Mucosa of stomach (tissue), 1 donor: ENCODE measurements around the gene RAB28.

Experiments used
- H3K27me3 ChIP-seq: one replicate; pipeline ENCODE4 v1.7.0; 2013; ENCODE audit warnings: mild to moderate bottlenecking, low read length; ENCODE audit not compliant: control insufficient read depth, insufficient read depth
- H3K36me3 ChIP-seq: one replicate; pipeline ENCODE4 v1.7.0; 2013; ENCODE audit warnings: low read length; ENCODE audit not compliant: control insufficient read depth, insufficient read depth
- H3K4me1 ChIP-seq: one replicate; pipeline ENCODE4 v1.7.0; 2013; ENCODE audit warnings: mild to moderate bottlenecking, low read length; ENCODE audit not compliant: control insufficient read depth, insufficient read depth
- H3K4me3 ChIP-seq: one replicate; pipeline ENCODE4 v1.7.0; 2013; ENCODE audit warnings: low read length
- H3K9ac ChIP-seq: one replicate; pipeline ENCODE4 v1.7.0; 2013; ENCODE audit warnings: mild to moderate bottlenecking, low read length, moderate library complexity
- H3K9me3 ChIP-seq: one replicate; pipeline ENCODE4 v1.7.0; 2013; ENCODE audit warnings: mild to moderate bottlenecking, low read length, moderate library complexity; ENCODE audit not compliant: control insufficient read depth
- donor health status: Pancreatic carcinoma.

The RAB28 gene

DNA sequence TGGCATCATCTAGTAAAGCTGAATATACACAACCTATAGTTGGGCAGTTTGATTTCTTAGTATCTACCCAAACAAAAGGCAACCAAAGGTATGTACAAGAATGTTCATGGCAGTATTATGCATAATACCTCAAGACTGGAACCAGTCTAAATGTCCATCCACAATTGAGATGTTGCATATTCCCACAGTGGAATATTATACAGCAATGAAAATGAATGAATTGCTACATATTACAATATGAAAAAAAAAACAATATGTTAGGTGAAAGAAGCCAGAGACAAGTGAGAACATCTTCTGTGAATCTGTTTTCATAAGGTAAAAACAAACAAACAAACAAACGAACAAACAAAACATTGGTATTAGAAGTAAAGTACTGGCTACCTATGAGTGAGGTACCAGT lies 11.6 kb upstream of the RAB28 start:
- Histone ChIP-seq H3K27me3 (no peaks in the 10 kb centered on the region), H3K9ac (no peak overlapping the region), H3K4me3 (no peak overlapping the region), H3K4me1 (no peaks in the 10 kb centered on the region), H3K36me3 (no peaks in the 10 kb centered on the region), H3K9me3 (no peaks in the 10 kb centered on the region)

DNA sequence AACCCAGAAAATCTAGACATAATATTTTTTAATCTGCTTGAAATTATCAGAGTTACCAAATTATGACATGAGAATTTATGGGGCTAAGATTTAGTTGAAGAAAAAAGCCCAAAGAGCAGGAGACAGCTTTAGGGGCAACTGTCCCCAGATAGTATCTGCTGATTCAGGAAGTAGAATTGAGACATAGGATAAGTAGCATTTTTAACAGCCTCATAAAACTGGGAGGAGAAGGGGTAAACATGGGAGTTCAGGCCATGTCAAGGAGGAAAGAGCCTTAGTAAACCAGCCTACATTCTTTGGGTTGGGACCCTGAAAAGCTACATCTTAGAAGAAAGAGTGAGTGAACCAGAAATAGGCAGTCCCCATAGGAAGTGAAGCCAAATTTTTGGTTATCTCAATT lies 9.7 kb upstream of the RAB28 start:
- Histone ChIP-seq H3K4me1 (no peaks in the 10 kb centered on the region), H3K36me3 (no peaks in the 10 kb centered on the region), H3K27me3 (no peaks in the 10 kb centered on the region), H3K9me3 (no peaks in the 10 kb centered on the region), H3K4me3 (no peak overlapping the region), H3K9ac (no peak overlapping the region)

DNA sequence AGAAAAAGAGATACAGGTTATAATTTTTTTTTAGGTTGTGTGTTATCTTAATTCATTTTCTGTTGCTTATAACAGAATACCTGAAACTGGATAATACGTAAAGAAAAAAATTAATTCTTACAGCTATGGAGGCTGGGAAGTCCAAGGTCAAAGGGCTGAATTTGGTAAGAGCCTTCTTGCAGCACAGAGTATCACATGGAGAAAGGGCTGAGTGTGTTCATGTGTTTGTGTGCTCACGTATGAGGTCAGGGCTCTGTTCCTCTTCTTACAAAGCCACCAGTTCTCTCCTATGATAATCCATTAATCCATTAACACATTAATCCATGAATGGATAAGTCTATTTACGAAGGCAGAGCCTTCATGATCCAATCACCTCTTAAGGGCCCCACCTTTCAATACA lies 8.6 kb upstream of the RAB28 start:
- Histone ChIP-seq H3K36me3 (no peaks in the 10 kb centered on the region), H3K9ac (no peak overlapping the region), H3K9me3 (no peaks in the 10 kb centered on the region), H3K4me1 (no peaks in the 10 kb centered on the region), H3K27me3 (no peaks in the 10 kb centered on the region), H3K4me3 (no peak overlapping the region)

DNA sequence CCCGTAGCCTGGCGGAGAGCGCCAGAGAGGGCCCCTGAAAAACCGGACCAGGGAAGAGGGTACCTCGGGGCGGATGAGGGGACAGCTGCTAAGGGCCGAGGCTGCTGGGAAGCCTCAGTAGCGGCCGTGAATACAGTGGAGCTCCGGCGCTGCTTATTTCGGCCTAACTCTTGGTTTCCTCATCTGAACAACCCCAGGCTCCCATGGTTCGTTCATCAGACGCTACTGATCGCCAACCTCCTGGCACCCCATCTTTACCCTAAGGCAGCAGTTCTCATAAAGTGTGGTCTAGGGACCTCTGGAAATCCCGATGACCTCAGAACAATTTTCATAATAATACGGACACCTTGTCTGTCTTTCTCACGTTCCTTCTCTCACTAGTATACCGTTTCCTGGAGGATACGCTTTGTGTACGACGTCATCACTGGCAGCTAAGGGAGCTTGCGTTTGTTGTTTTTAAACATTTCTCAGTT lies 645 bp upstream of the RAB28 start:
- peaks cover 14% of the 10 kb centered on the region for H3K4me1 ChIP-seq
- no peaks in the 10 kb centered on the region for H3K27me3 ChIP-seq
- H3K9ac ChIP-seq: peak overlapping the region; percentile 88
- H3K9me3 ChIP-seq: no peaks in the 10 kb centered on the region
- H3K4me3 ChIP-seq: peak overlapping the region; percentile 15
- H3K36me3 ChIP-seq: no peaks in the 10 kb centered on the region

DNA sequence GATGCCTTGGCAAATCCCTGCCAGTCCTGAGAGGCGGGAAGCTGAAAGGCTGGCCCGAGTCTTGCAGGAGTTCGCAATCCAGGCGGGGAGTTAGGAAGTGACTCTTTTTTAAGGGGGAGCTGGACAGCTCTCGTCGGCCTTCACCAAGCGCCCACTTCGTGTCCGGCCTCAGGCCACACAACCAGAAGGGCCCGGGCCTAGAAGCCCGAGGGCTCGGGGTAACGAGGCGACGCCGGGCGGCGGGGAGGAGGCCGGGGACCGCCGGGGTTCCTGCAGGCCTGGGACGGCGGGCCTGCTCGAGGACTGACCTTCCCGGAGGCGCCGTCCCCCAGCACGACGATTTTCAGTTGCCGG lies 395 bp downstream of the RAB28 start:
- Histone ChIP-seq H3K36me3 (no peaks in the 10 kb centered on the region), H3K4me1 (peaks cover 14% of the 10 kb centered on the region), H3K9ac (peak overlapping the region; percentile 88), H3K4me3 (peak overlapping the region; percentile 15), H3K27me3 (no peaks in the 10 kb centered on the region), H3K9me3 (no peaks in the 10 kb centered on the region)

DNA sequence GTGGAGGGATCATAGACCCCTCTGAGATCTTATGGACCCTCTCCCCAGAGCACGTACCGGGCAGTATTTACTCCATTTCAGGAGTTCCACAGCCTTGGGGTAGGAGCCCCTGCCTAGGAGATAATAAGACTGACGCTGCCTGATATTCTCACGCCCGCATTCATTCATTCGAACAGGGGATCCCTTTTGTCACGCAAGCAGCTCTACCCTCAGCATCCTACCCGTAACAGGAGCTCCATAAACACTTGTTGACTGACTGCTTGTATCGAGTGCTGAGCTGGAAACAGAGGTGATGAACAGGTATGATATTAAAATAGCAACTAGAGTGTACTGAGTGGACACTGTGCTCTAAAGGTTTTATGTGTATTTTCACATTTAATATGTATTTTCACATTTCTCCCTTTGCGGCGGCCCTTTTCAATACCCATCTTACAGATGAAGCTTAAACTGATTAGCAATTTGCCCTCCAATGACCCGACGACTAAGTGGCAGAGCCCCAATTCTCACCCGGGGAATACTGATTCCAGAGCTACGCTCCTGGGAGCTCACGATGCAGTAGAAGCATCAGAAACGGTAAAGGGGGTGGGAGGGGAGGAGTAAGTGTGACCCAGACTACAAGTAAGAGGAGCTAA lies 888 bp downstream of the RAB28 start:
- Histone ChIP-seq H3K4me1 (peaks cover 14% of the 10 kb centered on the region), H3K4me3 (peak overlapping the region; percentile 15), H3K9ac (peak overlapping the region; percentile 88), H3K36me3 (no peaks in the 10 kb centered on the region), H3K9me3 (no peaks in the 10 kb centered on the region), H3K27me3 (no peaks in the 10 kb centered on the region)

DNA sequence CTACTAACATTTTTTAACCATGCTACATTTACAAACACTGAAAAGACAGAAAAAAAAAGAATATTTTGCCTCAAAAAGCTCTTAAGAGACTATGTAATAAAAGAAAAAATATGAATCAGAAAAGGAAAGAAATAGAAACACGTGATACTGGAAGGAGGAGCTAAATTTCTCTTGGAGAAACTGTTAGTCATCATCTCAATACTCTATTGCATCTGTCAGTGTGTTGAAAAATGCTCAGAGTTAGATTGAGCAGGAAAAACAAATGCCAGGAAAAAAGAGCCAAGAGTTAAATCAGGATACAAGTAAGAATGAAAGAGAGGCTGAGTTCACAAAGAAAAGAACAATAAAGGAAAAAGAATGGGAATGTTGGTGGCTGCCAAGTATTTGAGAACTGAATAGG lies 2.6 kb downstream of the RAB28 start:
- no peaks in the 10 kb centered on the region for H3K9me3 ChIP-seq
- no peak overlapping the region for H3K4me3 ChIP-seq
- H3K9ac ChIP-seq: no peak overlapping the region
- H3K27me3 ChIP-seq: no peaks in the 10 kb centered on the region
- H3K36me3 ChIP-seq: no peaks in the 10 kb centered on the region
- peaks cover 14% of the 10 kb centered on the region for H3K4me1 ChIP-seq

DNA sequence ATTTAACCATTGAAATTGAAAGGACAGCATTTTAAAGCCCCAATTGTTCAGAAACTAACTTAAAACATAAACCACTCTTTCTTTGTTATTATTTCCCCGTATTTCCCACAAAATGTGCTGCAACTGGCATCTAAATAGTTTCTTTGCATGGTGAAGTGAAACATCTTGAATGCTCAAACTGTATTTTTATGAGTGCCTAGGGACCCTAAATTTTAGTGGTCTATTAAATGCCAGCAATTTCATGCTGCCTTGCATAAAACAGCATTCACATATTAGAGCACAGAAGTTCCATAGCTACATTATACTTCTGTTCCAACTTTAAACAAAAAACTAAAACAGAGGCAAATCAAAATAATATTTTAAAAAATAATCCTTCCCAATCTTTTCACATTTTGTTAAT lies 5.4 kb downstream of the RAB28 start:
- no peaks in the 10 kb centered on the region for H3K27me3 ChIP-seq
- peaks cover 15% of the 10 kb centered on the region for H3K4me1 ChIP-seq
- H3K9me3 ChIP-seq: no peaks in the 10 kb centered on the region
- H3K36me3 ChIP-seq: no peaks in the 10 kb centered on the region
- no peak overlapping the region for H3K4me3 ChIP-seq
- no peak overlapping the region for H3K9ac ChIP-seq

DNA sequence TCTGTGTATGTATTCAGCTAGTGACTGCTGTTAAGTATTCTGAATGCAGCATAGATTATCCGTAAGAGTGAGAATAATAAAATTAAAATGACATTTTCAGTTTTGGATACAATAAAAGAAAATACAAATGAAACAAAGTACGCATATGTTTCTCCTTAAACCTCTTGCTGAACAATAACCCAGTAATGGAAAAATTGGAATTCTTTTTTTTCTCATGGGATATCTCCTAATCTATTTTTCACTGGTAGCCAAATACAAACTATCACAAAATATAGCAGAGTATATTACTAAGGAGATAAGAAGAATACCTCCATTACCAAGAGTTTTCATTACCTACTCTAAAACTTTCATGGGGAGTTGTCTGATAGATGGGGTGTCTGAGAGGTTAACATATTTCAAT lies 6.0 kb downstream of the RAB28 start:
- no peaks in the 10 kb centered on the region for H3K36me3 ChIP-seq
- H3K4me1 ChIP-seq: peaks cover 12% of the 10 kb centered on the region
- H3K4me3 ChIP-seq: no peak overlapping the region
- H3K9ac ChIP-seq: no peak overlapping the region
- no peaks in the 10 kb centered on the region for H3K9me3 ChIP-seq
- no peaks in the 10 kb centered on the region for H3K27me3 ChIP-seq

DNA sequence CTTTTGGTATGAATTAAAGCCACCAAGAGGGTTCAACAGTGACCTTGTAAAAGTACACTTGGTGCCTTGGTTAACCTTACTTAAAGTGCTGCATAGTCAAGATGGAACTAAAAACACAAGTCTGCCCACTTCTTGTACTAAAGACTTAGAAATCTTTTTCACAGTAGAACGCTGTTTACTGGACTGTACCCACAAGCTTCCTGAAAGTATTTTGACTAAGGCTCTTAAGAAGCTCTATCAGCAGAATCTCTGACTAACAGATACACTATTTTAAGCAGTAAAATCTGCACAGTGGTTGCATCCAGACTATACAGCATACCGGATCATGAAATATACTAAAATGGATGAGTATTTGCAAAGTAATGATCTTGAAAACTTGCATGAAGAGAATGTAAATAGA lies 7.2 kb downstream of the RAB28 start:
- Histone ChIP-seq H3K27me3 (no peaks in the 10 kb centered on the region), H3K4me1 (peaks cover 7% of the 10 kb centered on the region), H3K4me3 (no peak overlapping the region), H3K9me3 (no peaks in the 10 kb centered on the region), H3K36me3 (no peaks in the 10 kb centered on the region), H3K9ac (no peak overlapping the region)

DNA sequence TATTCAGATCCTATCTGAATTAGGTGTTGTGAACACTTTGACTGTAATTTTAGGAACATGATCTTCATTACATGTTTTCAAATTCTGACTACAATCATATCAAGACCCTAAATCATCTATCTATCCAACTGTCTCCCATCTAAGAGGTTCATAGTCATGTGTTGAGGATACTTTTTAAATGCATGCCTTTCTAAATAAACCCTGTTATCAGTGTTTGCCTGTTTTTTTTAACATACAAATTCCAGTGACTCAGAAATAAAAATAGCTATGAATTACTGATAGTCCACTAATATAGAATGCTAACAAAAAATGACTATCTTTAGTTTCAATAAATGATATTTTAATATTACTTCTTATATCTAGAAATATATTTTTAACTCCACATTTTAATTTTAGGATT lies 8.0 kb downstream of the RAB28 start:
- no peaks in the 10 kb centered on the region for H3K27me3 ChIP-seq
- H3K36me3 ChIP-seq: no peaks in the 10 kb centered on the region
- H3K4me3 ChIP-seq: no peak overlapping the region
- peaks cover 7% of the 10 kb centered on the region for H3K4me1 ChIP-seq
- no peak overlapping the region for H3K9ac ChIP-seq
- no peaks in the 10 kb centered on the region for H3K9me3 ChIP-seq

DNA sequence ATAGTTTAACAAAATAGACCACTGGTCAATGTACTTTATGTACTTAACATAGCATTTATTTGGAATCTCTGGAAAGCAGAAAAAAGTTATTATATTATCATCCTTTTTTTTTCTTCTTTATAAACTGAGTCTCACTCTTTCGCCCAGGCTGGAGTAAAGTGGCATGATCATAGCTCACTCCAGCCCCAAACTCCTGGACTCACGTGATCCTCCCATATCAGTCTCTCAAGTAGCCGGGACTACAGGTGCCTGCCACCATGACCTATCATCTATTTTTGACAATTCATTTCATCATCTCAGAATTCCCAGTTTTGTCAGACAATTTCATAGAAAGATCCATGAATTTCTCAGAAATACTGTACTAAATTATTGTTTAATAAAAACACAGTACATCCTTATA lies 12.7 kb downstream of the RAB28 start:
- Histone ChIP-seq H3K4me1 (peaks cover 7% of the 10 kb centered on the region), H3K4me3 (no peak overlapping the region), H3K9me3 (no peaks in the 10 kb centered on the region), H3K36me3 (no peaks in the 10 kb centered on the region), H3K27me3 (no peaks in the 10 kb centered on the region), H3K9ac (no peak overlapping the region)

DNA sequence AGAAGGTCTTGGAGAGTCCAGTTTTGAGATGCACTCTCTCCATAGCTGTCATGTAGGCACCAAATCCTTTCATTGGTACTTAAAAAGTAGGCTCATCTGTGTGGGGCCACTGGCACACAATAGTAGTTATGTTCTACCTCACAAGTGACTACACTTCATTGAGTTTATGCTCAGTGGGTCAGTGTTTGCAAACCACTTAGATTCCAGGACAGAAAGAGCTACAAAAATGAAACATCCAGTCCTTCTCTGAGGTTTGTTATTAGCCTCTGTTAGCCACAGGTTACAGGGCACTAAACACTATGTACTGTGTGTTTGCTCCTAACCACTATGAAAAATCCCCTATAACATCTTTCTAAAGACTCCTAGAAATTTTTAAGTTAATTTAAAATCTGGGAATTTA lies 13.8 kb downstream of the RAB28 start:
- Histone ChIP-seq H3K4me1 (peaks cover 7% of the 10 kb centered on the region), H3K4me3 (no peak overlapping the region)

More for the DNA sequence above, 13.8 kb downstream of the RAB28 start:
- no peaks in the 10 kb centered on the region for H3K36me3 ChIP-seq
- no peak overlapping the region for H3K9ac ChIP-seq
- H3K27me3 ChIP-seq: no peaks in the 10 kb centered on the region
- no peaks in the 10 kb centered on the region for H3K9me3 ChIP-seq
